Sigmoid colon (tissue), 7 donors: Measurements from ENCODE around the gene HIF3A. TPM values are rescaled to one million over a fixed set of nuclear protein-coding genes. Genes with fewer than 3 reads are reported as not detected.

Experiments
- DNase-seq: peaks from one replicate; pipeline ENCODE4 v3.0.0-alpha.2; 2019
- H3K27ac ChIP-seq, 4 donors: fragments of 200-600 bp; sonication (generic); one replicate each; pipeline ENCODE4 v1.5.1; 2016 to 2019; ENCODE audit warnings: mild to moderate bottlenecking in 1 of 4
- H3K27me3 ChIP-seq, 3 donors: fragments of 200-600 bp; sonication (generic); one replicate each; pipeline ENCODE4 v1.5.1; 2019; ENCODE audit warnings: mild to moderate bottlenecking in 1 of 3
- H3K36me3 ChIP-seq, 4 donors: fragments of 200-600 bp; sonication (generic); one replicate each; pipeline ENCODE4 v1.5.1; 2016 to 2019
- H3K4me1 ChIP-seq, 4 donors: fragments of 200-600 bp; sonication (generic); one replicate each; pipeline ENCODE4 v1.5.1; 2017 to 2019
- H3K4me3 ChIP-seq, 4 donors: fragments of 200-600 bp; sonication (generic); one replicate each; pipeline ENCODE4 v1.5.1; 2017 to 2019; ENCODE audit warnings: mild to moderate bottlenecking in 2 of 4, moderate library complexity in 1 of 4
- H3K9me3 ChIP-seq, 4 donors: fragments of 200-600 bp in 3 of 4; sonication (generic) in 3 of 4; one replicate each; pipeline versions ENCODE4 v1.5.1 to v1.6.1; 2013 to 2019
- CTCF ChIP-seq, 4 experiments: fragments of 450-650 bp in 3 of 4; fragments of 200-600 bp in 1 of 4; IDR thresholded peaks; one replicate each; pipeline ENCODE4 v1.5.1; 2016 to 2019; ENCODE audit warnings: antibody characterized with exemption in 4 of 4, mild to moderate bottlenecking in 3 of 4, moderate library complexity in 2 of 4
- EP300 ChIP-seq, 4 donors: sonication (generic); formaldehyde crosslinking; IDR thresholded peaks; one replicate each; pipeline ENCODE4 v1.6.1; 2017; ENCODE audit warnings: antibody characterized with exemption in 4 of 4
- POLR2A ChIP-seq, 2 donors: fragments of 450-650 bp; IDR thresholded peaks; one replicate each; pipeline ENCODE4 v1.6.1; 2016; ENCODE audit warnings: antibody characterized with exemption in 2 of 2, mild to moderate bottlenecking in 2 of 2, moderate library complexity in 2 of 2
- POLR2AphosphoS5 ChIP-seq, 4 donors: sonication (generic); formaldehyde crosslinking; IDR thresholded peaks; one replicate each; pipeline ENCODE4 v1.6.1; 2017; ENCODE audit warnings: antibody characterized with exemption in 4 of 4
- WGBS, 2 donors: extraction: QIAGEN DNeasy Blood & Tissue Kit; methylation state at CpG; one replicate each; pipeline ENCODE4 v1.1.7; 2013; 5-methylcytosine and 5-hydroxymethylcytosine counted together
- intact Hi-C: fragments of 100-400 bp; cut with DNase I; formaldehyde crosslinking; loops from one replicate; pipeline ENCODE4 v1.15.1; 2023
- polyA plus RNA-seq, 3 donors: library from polyadenylated mRNA; stranded (reverse); fragments of 200-250 nt; gene quantifications; one replicate each; pipeline ENCODE4 v1.2.3, GENCODE V29; 2013
- total RNA-seq, 4 donors: library from RNA; depleted of rRNA; stranded (reverse); fragments of >200 nt; gene quantifications; one replicate each; pipeline ENCODE4 v1.1.0, GENCODE V29; 2016
- donor health status: healthy with polysubstance abuse.
- donor health status: Bipolar disorder and iron deficiency.
- donor health status: healthy.

HIF3A gene
- total and polyA plus RNA-seq, 7 donors: 1.8 to 310 (median 63.0) TPM

DNA sequence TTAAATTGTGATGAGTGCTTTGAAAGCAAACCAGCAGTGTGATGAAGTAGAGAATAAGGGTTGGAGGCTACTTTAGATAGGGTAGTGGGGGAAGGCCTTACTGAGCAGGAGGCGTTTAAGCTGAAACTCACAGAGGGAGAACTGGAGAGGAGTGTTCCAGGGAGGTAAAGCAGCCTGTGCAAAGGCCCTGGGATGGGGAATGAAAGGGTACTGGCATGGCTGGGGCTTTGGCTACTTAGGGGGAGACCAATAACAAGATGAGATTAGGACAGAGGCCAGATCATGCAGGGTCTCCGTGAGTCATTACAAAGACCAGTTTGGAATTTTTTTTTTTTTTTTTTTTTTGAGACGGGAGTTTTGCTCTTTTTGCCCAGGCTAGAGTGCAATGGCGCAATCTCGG lies 51.1 kb downstream of the HIF3A start:
- intact Hi-C loops: loop anchor here (2.0 kb wide), 2 partner anchors 49 to 67 kb away; no protein-coding TSS in a partner anchor
- DNase-seq: no peak
- Histone ChIP-seq H3K27me3 (no peaks in the 10 kb centered on the region), H3K27ac (no peak overlapping the region), H3K4me3 (peak overlapping the region in 3 of 4 donors; percentile 73 to 98 (median 95)), H3K4me1 (peaks cover 0 to 58% (median 55%) of the 10 kb centered on the region in 4 donors), H3K36me3 (no peaks in the 10 kb centered on the region), H3K9me3 (no peaks in the 10 kb centered on the region)
- no peak for TF ChIP-seq POLR2AphosphoS5 (IDR thresholded peaks at IDR 0.05)
- no peak for TF ChIP-seq CTCF (IDR thresholded peaks at IDR 0.05)
- TF ChIP-seq EP300 (IDR thresholded peaks at IDR 0.05): no peak
- TF ChIP-seq POLR2A (IDR thresholded peaks at IDR 0.05): no peak
- 84 to 90% methylated on average over 5 of the region's 5 CpGs for WGBS, 2 donors

DNA sequence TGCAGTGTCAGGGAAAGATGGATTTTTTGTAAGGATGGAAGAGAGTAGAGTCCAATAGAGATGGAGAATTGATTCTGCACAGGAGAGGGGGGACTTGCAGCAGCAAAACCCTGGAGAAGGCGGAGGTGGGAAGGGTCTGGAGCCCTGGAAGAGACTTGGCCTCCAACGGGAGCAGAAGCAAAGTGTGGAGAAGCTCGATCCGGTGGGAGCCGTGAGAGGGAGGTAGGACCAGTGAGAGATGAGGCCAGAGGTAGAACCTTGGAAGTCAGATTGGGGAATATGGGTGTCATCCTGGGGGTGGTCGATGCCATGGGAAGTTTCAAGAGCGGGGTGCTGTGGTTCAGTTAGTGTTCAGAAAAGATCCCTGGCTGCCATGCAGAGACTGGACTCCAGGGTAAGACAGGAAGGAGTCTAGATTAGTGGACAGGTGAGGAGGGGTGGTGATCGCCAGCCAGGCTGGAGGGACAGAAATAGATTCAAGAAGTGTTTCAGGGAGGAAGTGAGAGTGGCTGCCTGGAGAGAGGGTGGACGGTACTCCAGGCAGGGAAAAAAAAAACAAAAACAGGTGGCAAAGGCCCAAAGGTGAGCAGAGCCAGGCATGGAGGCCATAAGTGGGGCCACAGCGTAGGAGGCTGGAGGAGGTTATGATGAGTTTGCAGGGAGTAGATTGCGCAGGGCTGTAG lies 52.6 kb downstream of the HIF3A start:
- 78 to 80% methylated on average over 11 of the region's 11 CpGs for WGBS, 2 donors
- Histone ChIP-seq H3K4me1 (peaks cover 0 to 58% (median 55%) of the 10 kb centered on the region in 4 donors), H3K36me3 (peaks cover 9 to 12% (median 10%) of the 10 kb centered on the region in 4 donors), H3K9me3 (no peaks in the 10 kb centered on the region), H3K27ac (peak overlapping the region; percentile 39 to 68 (median 54)), H3K4me3 (no peak overlapping the region), H3K27me3 (no peaks in the 10 kb centered on the region)
- no peak for DNase-seq
- TF ChIP-seq EP300 (IDR thresholded peaks at IDR 0.05) (no peak), POLR2A (IDR thresholded peaks at IDR 0.05) (no peak)
- intact Hi-C loops: no loop called here

GRCh38 chr19:46350029-46350757 lies 53.4 kb downstream of the HIF3A start:
- Histone ChIP-seq H3K27me3 (no peaks in the 10 kb centered on the region), H3K27ac (peak overlapping the region; percentile 39 to 68 (median 66)), H3K4me3 (no peak overlapping the region), H3K36me3 (peaks cover 9 to 20% (median 17%) of the 10 kb centered on the region in 4 donors), H3K9me3 (no peaks in the 10 kb centered on the region), H3K4me1 (peaks cover 0 to 58% (median 55%) of the 10 kb centered on the region in 4 donors)
- DNase-seq: no peak
- intact Hi-C loops: no loop called here
- TF ChIP-seq EP300 (IDR thresholded peaks at IDR 0.05) (no peak), POLR2AphosphoS5 (IDR thresholded peaks at IDR 0.05) (no peak), POLR2A (IDR thresholded peaks at IDR 0.05) (no peak), CTCF (IDR thresholded peaks at IDR 0.05) (no peak)
- WGBS, 2 donors: 15 to 34% methylated on average over 8 of the region's 8 CpGs

- 23 to 27% methylated on average over 8 of the region's 8 CpGs for WGBS, 2 donors
- Histone ChIP-seq H3K4me3 (no peak overlapping the region), H3K36me3 (peaks cover 9 to 25% (median 21%) of the 10 kb centered on the region in 4 donors), H3K27me3 (no peaks in the 10 kb centered on the region), H3K9me3 (no peaks in the 10 kb centered on the region), H3K4me1 (peaks cover 0 to 58% (median 55%) of the 10 kb centered on the region in 4 donors), H3K27ac (peak overlapping the region; percentile 39 to 68 (median 66))
- TF ChIP-seq POLR2A (IDR thresholded peaks at IDR 0.05) (no peak), POLR2AphosphoS5 (IDR thresholded peaks at IDR 0.05) (no peak), EP300 (IDR thresholded peaks at IDR 0.05) (no peak), CTCF (IDR thresholded peaks at IDR 0.05) (no peak)
- no peak for DNase-seq
- intact Hi-C loops: no loop called here
Measured at GRCh38 chr19:46350758-46351159, 53.9 kb downstream of the HIF3A start.
